Right cardiac atrium (tissue), 5 donors: ENCODE data around the gene HES1. TPM values are rescaled to one million over a fixed set of nuclear protein-coding genes. Genes with fewer than 3 reads are reported as not detected.
"Not testable (repeated sequence)": the region's sequence is repeated elsewhere in the genome, so short reads cannot be mapped to it uniquely, and the experiment has no call there.

ENCODE experiments used
- ATAC-seq, 2 donors: fragments of 200-7000 bp; cut with Tn5 transposase; one replicate each; pipeline versions ENCODE4 v1.8.0 to v1.9.1; 2020; ENCODE audit warnings: moderate library complexity in 2 of 2, mild to moderate bottlenecking in 1 of 2
- DNase-seq, 3 donors: peaks; one replicate each; pipeline ENCODE4 v3.0.0-alpha.2; 2020
- H3K27ac ChIP-seq: one replicate; pipeline ENCODE4 v1.5.1; 2013; ENCODE audit warnings: mild to moderate bottlenecking, low read length, control low read depth, moderate library complexity
- H3K27me3 ChIP-seq: one replicate; pipeline ENCODE4 v1.6.1; 2013; ENCODE audit not compliant: control insufficient read depth, insufficient read depth
- H3K4me1 ChIP-seq: one replicate; pipeline ENCODE4 v1.6.1; 2013; ENCODE audit warnings: low read length; ENCODE audit not compliant: control insufficient read depth, insufficient read depth
- H3K4me3 ChIP-seq: one replicate; pipeline ENCODE4 v1.5.1; 2013; ENCODE audit warnings: low read length, control low read depth
- H3K9me3 ChIP-seq: one replicate; pipeline ENCODE4 v1.6.1; 2013; ENCODE audit warnings: low read length; ENCODE audit not compliant: control insufficient read depth
- WGBS: extraction: QIAGEN DNeasy Blood & Tissue Kit; methylation state at CpG from one replicate; pipeline ENCODE4 v1.1.7; 2013; 5-methylcytosine and 5-hydroxymethylcytosine counted together
- intact Hi-C, 4 donors: fragments of 100-400 bp; cut with DNase I; formaldehyde crosslinking; loops; one replicate each; pipeline versions ENCODE4 v1.11.0 to v1.14.0; 2022 to 2023
- polyA plus RNA-seq: library from polyadenylated mRNA; stranded (reverse); fragments of 200-250 nt; gene quantifications from one replicate; pipeline ENCODE4 v1.2.3, GENCODE V29; 2013
- total RNA-seq, 4 donors: library from RNA; stranded (reverse); fragmentation: NEBNext Ultra II Directional; extraction: Animal tissue kit (Norgen Biotek cat#: 25700); gene quantifications; one replicate each; pipeline ENCODE4 v1.2.1, GENCODE V29; 2021
- donor health status: healthy with polysubstance abuse.
- donor health status: DM: no; HTN: yes; CAD: no.
- donor health status: DM: no; HTN: no; CAD: no.
- donor health status: DM: no; HTN: yes; CAD: no; lungs with severe emphysema.
- donor health status: DM: yes; HTN: yes; CAD: no.

HES1 gene
- total and polyA plus RNA-seq, 5 donors = 22.8 to 59.5 (median 31.1) TPM

DNA sequence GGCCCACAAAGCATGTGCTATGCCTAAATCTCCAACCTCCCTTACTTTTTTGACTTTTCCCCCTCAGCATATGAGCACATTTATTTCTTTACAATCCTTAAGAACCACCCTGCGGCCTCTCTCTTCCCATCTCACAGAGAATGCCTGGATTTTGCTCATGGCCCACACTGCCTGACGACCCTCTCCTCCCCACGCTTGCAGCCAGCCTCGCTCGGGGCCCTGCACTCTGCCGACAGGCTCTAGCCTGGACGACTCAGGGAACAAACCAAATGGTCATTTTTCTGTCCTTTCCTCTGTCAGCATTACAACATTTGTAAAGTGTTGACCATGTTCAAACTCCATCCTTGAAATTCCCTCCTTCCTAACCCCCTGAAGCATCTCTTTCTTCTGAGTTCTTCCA lies 11.7 kb downstream of the HES1 start:
- no peak for ATAC-seq
- no peak for DNase-seq
- intact Hi-C loops = no loop called here
- Histone ChIP-seq H3K4me1 (no peaks in the 10 kb centered on the region), H3K27me3 (no peaks in the 10 kb centered on the region), H3K4me3 (no peak overlapping the region), H3K27ac (no peak overlapping the region), H3K9me3 (no peaks in the 10 kb centered on the region)
- WGBS = 95% methylated on average over 7 of the region's 7 CpGs

DNA sequence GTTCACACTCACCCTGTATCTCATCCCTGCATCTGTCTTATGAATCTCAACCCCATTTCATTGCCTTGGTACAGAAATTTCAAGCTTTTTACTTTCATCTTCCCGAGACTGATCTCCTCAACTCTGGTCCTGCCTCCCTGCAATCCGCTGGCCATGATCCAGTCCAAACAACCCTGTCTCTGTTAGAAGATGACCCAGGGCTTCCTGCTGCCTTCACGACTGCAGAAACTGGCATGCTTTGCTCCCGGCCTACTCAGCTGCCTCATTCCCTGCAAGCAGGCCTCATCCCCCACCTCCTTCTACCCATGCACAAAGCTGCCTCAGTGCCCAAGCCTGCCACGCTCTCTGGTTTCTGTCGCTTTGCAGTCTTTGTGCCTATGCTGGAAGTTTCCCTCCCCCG lies 12.4 kb downstream of the HES1 start:
- Histone ChIP-seq H3K4me1 (no peaks in the 10 kb centered on the region), H3K27ac (no peak overlapping the region), H3K9me3 (no peaks in the 10 kb centered on the region), H3K4me3 (no peak overlapping the region), H3K27me3 (no peaks in the 10 kb centered on the region)
- 61% methylated on average over 7 of the region's 7 CpGs for WGBS
- peak; percentile 37 to 79 for ATAC-seq
- intact Hi-C loops = no loop called here
- DNase-seq = peak in 2 of 3 donors; percentile 51 to 72

DNA sequence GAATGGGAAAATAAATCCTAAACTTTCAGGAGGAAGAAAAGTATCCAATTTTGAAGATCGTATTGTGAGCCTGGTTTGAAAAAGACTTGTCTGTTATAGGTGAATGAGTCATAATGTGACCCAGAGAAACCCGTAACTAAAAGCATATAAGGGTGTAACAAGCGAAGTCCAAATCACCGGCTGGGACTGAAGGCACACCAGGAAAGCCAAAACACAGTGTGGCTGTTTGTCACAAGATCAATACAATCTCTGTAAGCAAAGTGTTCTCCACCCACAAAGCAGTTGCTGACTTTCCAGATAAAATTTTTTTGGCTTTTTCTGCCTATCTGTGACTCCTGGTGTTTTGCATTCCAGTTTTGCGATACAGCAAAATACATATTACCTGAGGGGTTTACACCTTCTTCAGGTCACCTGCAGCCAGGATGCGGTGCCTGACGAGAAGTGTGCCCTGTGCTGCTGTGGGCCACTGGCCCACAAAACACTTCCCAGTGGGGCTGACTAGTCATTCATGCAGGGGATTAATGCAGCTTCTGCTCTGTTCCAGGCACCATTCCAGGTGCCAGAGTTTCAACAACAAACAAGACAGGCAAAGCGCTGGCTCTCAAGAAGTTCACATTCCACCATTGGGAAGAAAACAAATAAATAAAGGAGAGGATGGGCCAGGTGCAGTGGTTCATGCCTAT lies 14.4 kb downstream of the HES1 start:
- Histone ChIP-seq H3K4me3 (no peak overlapping the region), H3K9me3 (peaks cover 3% of the 10 kb centered on the region), H3K27me3 (no peaks in the 10 kb centered on the region), H3K4me1 (no peaks in the 10 kb centered on the region), H3K27ac (no peak overlapping the region)
- ATAC-seq (no peak), DNase-seq (no peak)
- 93% methylated on average over 8 of the region's 8 CpGs for WGBS
- intact Hi-C loops = no loop called here

DNA sequence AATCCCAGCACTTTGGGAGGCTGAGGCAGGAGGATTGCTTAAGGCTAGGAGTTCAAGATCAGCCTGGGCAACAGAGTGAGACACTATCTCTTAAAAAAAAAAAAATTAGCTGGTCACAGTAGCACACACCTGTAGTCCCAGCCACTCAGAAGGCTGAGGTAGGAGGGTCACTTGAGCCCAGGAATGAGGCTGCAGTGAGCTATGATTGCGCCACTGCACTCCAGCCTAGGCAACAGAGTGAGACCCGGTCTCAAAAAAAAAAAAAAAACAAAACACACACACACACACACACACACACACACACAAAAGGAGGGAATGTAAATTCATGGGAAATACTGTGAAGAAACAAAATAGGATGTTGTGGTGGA lies 15.0 kb downstream of the HES1 start:
- H3K4me1 ChIP-seq, H3K4me3 ChIP-seq, intact Hi-C loops, ATAC-seq, H3K9me3 ChIP-seq, H3K27ac ChIP-seq, H3K27me3 ChIP-seq: not testable (repeated sequence)
- 93% methylated on average over 2 of the region's 2 CpGs for WGBS
- peak in 1 of 3 donors; percentile 4 for DNase-seq

DNA sequence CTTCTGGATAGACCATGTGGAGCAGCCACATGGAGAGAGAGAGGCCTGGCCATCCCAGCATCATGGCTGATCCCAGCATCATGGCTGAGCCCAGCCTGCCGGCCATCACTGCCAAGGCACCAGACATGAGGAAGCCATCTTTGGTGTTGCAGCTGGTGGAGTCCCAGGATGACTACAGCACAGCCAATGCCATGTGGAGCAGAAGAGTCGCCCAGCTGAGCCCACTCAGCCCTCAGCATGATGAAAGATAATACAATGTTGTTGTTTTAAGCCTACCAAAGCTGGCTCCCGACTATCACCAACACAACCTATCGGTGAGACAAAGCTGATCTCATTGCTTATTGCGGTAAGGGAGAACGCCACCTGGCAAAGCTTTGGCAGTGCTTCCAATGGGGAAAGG lies 18.4 kb downstream of the HES1 start:
- Histone ChIP-seq H3K4me3 (no peak overlapping the region), H3K4me1 (no peaks in the 10 kb centered on the region), H3K27ac (no peak overlapping the region), H3K27me3 (no peaks in the 10 kb centered on the region), H3K9me3 (peaks cover 3% of the 10 kb centered on the region)
- intact Hi-C loops = no loop called here
- ATAC-seq = no peak
- no peak for DNase-seq
- WGBS = 96% methylated on average over 6 of the region's 6 CpGs

DNA sequence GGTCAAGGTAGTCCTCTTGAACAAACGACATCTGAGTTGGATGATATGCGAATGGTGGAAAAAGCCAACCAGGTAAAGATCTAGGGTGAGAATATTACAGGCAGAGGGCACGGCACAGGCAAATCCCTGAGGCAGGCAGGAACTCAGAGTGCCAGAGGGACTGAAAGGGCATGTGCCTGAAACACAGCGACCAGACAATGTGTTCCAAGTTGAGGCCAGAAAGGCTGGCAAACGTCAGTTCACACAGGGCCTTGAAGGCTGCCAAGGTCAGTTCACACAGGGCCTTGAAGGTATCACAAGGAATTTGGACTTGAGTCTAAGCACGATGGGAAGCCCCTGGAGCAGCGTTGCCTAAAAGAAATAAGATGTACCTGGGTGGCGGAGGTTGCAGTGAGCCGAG lies 20.1 kb downstream of the HES1 start:
- 88% methylated on average over 9 of the region's 9 CpGs for WGBS
- intact Hi-C loops = no loop called here
- no peaks in the 10 kb centered on the region for H3K4me1 ChIP-seq
- H3K4me3 ChIP-seq = no peak overlapping the region
- no peak for ATAC-seq
- DNase-seq = no peak
- H3K27ac ChIP-seq = no peak overlapping the region
- no peaks in the 10 kb centered on the region for H3K27me3 ChIP-seq
- H3K9me3 ChIP-seq = peaks cover 3% of the 10 kb centered on the region

DNA sequence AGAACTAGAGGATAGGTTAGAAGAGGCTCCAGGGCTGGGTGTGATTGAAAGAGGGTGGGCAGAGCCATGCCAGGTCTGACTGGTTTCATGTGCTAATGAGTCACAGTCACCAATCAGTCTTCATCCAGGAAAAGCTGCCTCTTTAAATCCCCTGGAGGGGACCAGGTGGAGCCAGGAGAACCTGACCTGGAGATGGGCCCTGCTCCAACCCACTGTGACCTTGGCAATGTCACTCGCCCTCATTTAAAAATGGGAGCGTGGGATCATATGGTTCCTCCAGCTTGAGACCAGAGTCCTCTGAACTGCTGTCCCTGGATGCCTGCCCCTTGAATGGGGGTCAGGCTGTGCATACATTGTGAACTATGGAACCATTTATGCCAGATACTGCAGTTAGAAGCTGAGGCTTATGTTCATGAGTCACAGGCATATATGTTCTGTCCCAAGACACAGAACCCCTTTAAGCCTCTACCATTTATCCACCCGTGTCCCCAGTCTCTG lies 23.0 kb downstream of the HES1 start:
- 92% methylated on average over 3 of the region's 3 CpGs for WGBS
- H3K4me3 ChIP-seq = no peak overlapping the region
- H3K27ac ChIP-seq = no peak overlapping the region
- no peaks in the 10 kb centered on the region for H3K27me3 ChIP-seq
- intact Hi-C loops = no loop called here
- peaks cover 3% of the 10 kb centered on the region for H3K9me3 ChIP-seq
- DNase-seq = no peak
- no peak for ATAC-seq
- H3K4me1 ChIP-seq = no peaks in the 10 kb centered on the region

DNA sequence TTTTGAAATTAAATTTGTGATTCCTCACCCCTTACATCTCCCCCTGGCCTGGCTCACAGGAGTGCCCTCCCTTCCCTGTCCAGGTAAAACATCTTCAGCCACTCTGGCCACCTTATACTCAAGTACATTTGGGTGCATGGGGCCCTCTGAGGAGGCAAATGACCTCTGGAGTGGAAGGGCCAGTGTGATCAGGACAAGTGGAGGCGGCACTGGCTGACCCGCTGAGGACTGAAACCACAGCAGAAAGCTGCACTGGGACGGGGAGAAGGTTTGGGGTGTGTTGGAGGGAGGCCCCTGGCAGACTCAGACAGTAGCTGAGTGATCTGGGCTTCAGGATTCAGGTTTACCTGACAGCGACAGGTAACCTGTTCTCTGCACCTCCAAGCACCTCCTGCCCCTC lies 24.2 kb downstream of the HES1 start:
- Histone ChIP-seq H3K27ac (no peak overlapping the region), H3K4me3 (no peak overlapping the region), H3K4me1 (no peaks in the 10 kb centered on the region), H3K9me3 (no peaks in the 10 kb centered on the region), H3K27me3 (no peaks in the 10 kb centered on the region)
- ATAC-seq (no peak), DNase-seq (no peak)
- WGBS = 95% methylated on average over 4 of the region's 4 CpGs
- intact Hi-C loops = loop anchor here in 1 of 4 donors (10.0 kb wide), 1 partner anchor 85 kb away; no protein-coding TSS in a partner anchor

DNA sequence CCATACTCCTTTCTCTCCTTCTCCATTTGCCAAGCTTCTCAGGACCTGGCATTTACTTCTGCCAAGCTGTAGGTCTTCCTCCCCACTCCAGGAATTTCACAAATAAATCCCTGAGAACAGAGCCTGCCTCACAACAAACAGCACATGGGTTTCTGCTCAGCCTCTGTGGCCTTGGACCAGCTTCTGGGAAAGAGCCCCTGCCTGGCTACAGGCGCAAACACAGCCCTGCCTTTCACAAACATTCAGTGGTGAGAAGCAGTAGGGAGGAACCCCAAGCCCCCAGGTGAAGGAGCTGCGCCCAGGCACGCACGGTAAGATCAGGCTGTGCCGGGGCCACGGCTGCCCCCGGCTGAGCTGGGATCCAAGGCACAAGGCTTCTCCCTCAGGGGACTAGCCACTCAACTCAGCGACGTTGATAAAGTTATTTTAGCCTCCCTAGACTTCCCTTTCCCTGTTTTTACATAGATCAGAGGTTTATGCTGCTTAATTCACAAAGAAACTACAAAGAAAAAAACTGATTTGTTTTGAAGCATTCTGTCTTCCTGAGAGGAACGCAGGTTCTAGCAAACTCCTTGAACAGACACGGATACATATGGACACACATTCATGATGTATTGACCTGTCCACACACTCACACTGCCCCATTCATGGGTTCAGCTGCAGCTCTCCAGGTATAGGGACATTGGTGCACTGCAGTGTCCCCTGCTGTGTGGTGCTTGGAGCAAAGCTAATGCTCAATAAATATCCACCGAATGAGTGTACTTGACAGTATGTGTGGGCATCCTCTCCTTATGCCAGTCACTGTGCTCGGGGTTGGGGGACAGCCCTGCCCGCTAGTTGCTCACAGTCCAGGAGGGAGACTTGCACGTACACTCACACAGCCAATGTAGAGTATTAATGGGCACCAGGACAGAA lies 25.4 kb downstream of the HES1 start:
- whole genome bisulfite sequencing = 63% methylated on average over 15 of the region's 15 CpGs
- Histone ChIP-seq H3K4me1 (no peaks in the 10 kb centered on the region), H3K27me3 (no peaks in the 10 kb centered on the region), H3K27ac (no peak overlapping the region), H3K9me3 (no peaks in the 10 kb centered on the region), H3K4me3 (no peak overlapping the region)
- ATAC-seq = peak in 1 of 2 donors; percentile 41
- intact Hi-C loops = loop anchor here in 1 of 4 donors (10.0 kb wide), 1 partner anchor 83 kb away; no protein-coding TSS in a partner anchor
- peak in 1 of 3 donors; percentile 49 for DNase-seq

DNA sequence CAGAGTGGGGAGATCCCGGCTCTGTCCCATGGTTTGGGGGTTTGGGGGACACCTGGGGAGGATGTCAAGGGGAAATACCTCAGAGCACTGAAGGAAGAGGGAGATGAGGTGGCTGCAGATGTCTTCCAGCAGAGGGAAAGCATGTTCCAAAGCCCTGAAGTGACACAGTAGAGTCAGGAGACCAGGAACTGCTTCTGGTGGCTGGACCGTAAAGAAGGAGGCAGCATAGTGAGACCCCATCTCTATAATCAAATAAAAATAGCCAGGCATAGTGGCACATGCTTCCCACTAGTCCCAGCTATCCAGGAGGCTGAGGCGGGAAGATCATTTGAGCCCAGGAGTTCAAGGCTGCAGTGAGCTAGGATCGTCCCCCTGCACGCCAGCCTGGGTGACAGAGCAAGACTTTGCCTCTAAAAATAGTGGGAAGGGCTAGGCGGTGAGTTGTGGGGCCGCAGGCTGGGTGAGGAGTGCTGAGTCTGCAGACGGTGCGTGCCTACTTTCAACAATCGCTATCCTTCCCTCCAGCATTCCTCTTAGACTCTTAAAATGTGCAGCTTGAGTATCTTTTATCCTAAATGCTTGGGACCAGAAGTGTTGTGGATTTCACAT lies 26.2 kb downstream of the HES1 start:
- Histone ChIP-seq H3K27ac (no peak overlapping the region), H3K27me3 (no peaks in the 10 kb centered on the region), H3K4me1 (no peaks in the 10 kb centered on the region), H3K9me3 (no peaks in the 10 kb centered on the region), H3K4me3 (no peak overlapping the region)
- intact Hi-C loops = loop anchor here in 1 of 4 donors (10.0 kb wide), 1 partner anchor 83 kb away; no protein-coding TSS in a partner anchor
- WGBS = 72% methylated on average over 10 of the region's 10 CpGs
- no peak for ATAC-seq
- no peak for DNase-seq
